ENCODE measurements around the gene ADORA1.

Gene ADORA1

GRCh38 chr1:203204756-203205155, 77.2 kb downstream of the ADORA1 start:
- no peak overlapping the region for H3K4me2 ChIP-seq (ENCODE audit: low read length)
- H3K4me3 ChIP-seq (ENCODE audit: low read depth, low read length, poor library complexity, severe bottlenecking): no peak overlapping the region
- no peaks in the 10 kb centered on the region for H3K9me3 ChIP-seq (ENCODE audit: low read length)
- H3K79me2 ChIP-seq (ENCODE audit: insufficient read depth, low read length): no peaks in the 10 kb centered on the region
- no peaks in the 10 kb centered on the region for H3K4me1 ChIP-seq (ENCODE audit: insufficient read depth, low read length, severe bottlenecking)
- H4K20me1 ChIP-seq (ENCODE audit: insufficient read depth, low read length): no peaks in the 10 kb centered on the region
- H3K9me2 ChIP-seq (ENCODE audit: low read depth, low read length): no peaks in the 10 kb centered on the region
- H3F3A ChIP-seq (ENCODE audit: insufficient read depth, low read length): no peaks in the 10 kb centered on the region
- H3K36me3 ChIP-seq (ENCODE audit: insufficient read depth, low read length): no peaks in the 10 kb centered on the region
- peaks cover 12% of the 10 kb centered on the region; the same call in 1 of the 2 replicates for H3K27me3 ChIP-seq (ENCODE audit: insufficient read depth, low read length)
- H2AFZ ChIP-seq (ENCODE audit: low read length): no peak overlapping the region
- H3K27ac ChIP-seq (ENCODE audit: low read depth, low read length, poor library complexity, severe bottlenecking): no peak overlapping the region
- H3K9ac ChIP-seq (ENCODE audit: low read length): no peak overlapping the region
- TF ChIP-seq EZH2 (IDR thresholded peaks at IDR 0.05; ENCODE audit: borderline replicate concordance, low read length) (no peak), CTCF (IDR thresholded peaks at IDR 0.05; ENCODE audit: low read length) (no peak)

- no peak for TF ChIP-seq EZH2 (IDR thresholded peaks at IDR 0.05; ENCODE audit: borderline replicate concordance, low read length)
- TF ChIP-seq CTCF (IDR thresholded peaks at IDR 0.05; ENCODE audit: low read length): no peak
- no peaks in the 10 kb centered on the region for H4K20me1 ChIP-seq (ENCODE audit: insufficient read depth, low read length)
- no peak overlapping the region for H3K4me3 ChIP-seq (ENCODE audit: low read depth, low read length, poor library complexity, severe bottlenecking)
- no peaks in the 10 kb centered on the region for H3K4me1 ChIP-seq (ENCODE audit: insufficient read depth, low read length, severe bottlenecking)
- H3F3A ChIP-seq (ENCODE audit: insufficient read depth, low read length): no peaks in the 10 kb centered on the region
- H3K9me3 ChIP-seq (ENCODE audit: low read length): no peaks in the 10 kb centered on the region
- no peak overlapping the region for H3K9ac ChIP-seq (ENCODE audit: low read length)
- H2AFZ ChIP-seq (ENCODE audit: low read length): no peak overlapping the region
- H3K36me3 ChIP-seq (ENCODE audit: insufficient read depth, low read length): no peaks in the 10 kb centered on the region
- no peaks in the 10 kb centered on the region for H3K79me2 ChIP-seq (ENCODE audit: insufficient read depth, low read length)
- no peak overlapping the region for H3K27ac ChIP-seq (ENCODE audit: low read depth, low read length, poor library complexity, severe bottlenecking)
- no peak overlapping the region for H3K4me2 ChIP-seq (ENCODE audit: low read length)
- H3K27me3 ChIP-seq (ENCODE audit: insufficient read depth, low read length): peaks cover 6% of the 10 kb centered on the region; the same call in 1 of the 2 replicates
- no peaks in the 10 kb centered on the region for H3K9me2 ChIP-seq (ENCODE audit: low read depth, low read length)
Observed at GRCh38 chr1:203206129-203206687, 78.7 kb downstream of the ADORA1 start.

GRCh38 chr1:203207751-203208150, 80.2 kb downstream of the ADORA1 start:
- no peaks in the 10 kb centered on the region for H3K9me2 ChIP-seq (ENCODE audit: low read depth, low read length)
- H4K20me1 ChIP-seq (ENCODE audit: insufficient read depth, low read length): no peaks in the 10 kb centered on the region
- no peak for TF ChIP-seq EZH2 (IDR thresholded peaks at IDR 0.05; ENCODE audit: borderline replicate concordance, low read length)
- no peak for TF ChIP-seq CTCF (IDR thresholded peaks at IDR 0.05; ENCODE audit: low read length)
- no peaks in the 10 kb centered on the region for H3K9me3 ChIP-seq (ENCODE audit: low read length)
- peaks cover 5% of the 10 kb centered on the region; the same call in 1 of the 2 replicates for H3K27me3 ChIP-seq (ENCODE audit: insufficient read depth, low read length)
- no peak overlapping the region for H3K4me2 ChIP-seq (ENCODE audit: low read length)
- no peaks in the 10 kb centered on the region for H3K36me3 ChIP-seq (ENCODE audit: insufficient read depth, low read length)
- H3K4me1 ChIP-seq (ENCODE audit: insufficient read depth, low read length, severe bottlenecking): no peaks in the 10 kb centered on the region
- H3K9ac ChIP-seq (ENCODE audit: low read length): no peak overlapping the region
- H3K79me2 ChIP-seq (ENCODE audit: insufficient read depth, low read length): no peaks in the 10 kb centered on the region
- H3F3A ChIP-seq (ENCODE audit: insufficient read depth, low read length): no peaks in the 10 kb centered on the region
- H3K4me3 ChIP-seq (ENCODE audit: low read depth, low read length, poor library complexity, severe bottlenecking): no peak overlapping the region
- H3K27ac ChIP-seq (ENCODE audit: low read depth, low read length, poor library complexity, severe bottlenecking): no peak overlapping the region
- H2AFZ ChIP-seq (ENCODE audit: low read length): no peak overlapping the region

Measured in OCI-LY1 (cell line).